Measurements from ENCODE around the gene NINL.

NINL gene

DNA sequence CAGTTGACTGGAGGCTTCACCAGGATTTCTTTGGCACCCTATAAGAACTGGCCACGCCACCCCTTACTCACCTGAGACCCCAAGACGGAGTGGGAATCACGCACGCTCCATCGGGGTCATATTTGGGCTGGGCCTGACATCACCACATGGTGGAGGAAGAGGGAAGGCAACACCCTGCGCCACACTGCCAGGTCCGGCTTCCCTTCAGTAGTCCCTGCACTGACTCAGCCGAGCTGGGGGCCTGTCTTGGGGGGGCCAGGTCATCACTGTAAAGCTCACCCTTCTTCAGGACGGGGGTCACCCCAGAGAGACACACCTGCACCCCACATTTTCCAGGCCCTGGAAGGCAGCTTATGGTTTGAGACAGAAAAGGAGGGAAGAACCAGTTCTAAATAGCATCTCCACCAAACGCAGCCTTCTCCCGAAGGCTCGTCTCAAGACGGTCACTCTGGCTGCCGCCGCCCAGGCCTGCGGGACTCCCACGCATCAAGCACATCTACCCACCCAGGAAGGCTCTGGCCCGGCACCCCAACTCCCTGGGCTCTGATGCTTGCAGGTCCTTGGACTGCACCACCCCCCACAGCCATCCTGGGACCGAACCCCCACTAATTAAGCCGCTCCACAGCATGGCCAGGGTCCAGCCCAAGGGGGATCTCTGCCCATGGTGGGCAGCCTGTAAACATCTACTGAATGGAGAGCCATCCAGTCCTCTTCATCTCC is 126.1 kb downstream of the NINL start:
- no peak overlapping the region for H3K4me3 ChIP-seq (ENCODE audit: low read depth, low read length)
- no peak for DNase-seq (ENCODE audit: low read depth)
- TF ChIP-seq, protein P1, sequence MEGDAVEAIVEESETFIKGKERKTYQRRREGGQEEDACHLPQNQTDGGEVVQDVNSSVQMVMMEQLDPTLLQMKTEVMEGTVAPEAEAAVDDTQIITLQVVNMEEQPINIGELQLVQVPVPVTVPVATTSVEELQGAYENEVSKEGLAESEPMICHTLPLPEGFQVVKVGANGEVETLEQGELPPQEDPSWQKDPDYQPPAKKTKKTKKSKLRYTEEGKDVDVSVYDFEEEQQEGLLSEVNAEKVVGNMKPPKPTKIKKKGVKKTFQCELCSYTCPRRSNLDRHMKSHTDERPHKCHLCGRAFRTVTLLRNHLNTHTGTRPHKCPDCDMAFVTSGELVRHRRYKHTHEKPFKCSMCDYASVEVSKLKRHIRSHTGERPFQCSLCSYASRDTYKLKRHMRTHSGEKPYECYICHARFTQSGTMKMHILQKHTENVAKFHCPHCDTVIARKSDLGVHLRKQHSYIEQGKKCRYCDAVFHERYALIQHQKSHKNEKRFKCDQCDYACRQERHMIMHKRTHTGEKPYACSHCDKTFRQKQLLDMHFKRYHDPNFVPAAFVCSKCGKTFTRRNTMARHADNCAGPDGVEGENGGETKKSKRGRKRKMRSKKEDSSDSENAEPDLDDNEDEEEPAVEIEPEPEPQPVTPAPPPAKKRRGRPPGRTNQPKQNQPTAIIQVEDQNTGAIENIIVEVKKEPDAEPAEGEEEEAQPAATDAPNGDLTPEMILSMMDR (IDR thresholded peaks at IDR 0.05; ENCODE audit: insufficient read depth, low read depth, low read length, missing control alignments): no peak

DNA sequence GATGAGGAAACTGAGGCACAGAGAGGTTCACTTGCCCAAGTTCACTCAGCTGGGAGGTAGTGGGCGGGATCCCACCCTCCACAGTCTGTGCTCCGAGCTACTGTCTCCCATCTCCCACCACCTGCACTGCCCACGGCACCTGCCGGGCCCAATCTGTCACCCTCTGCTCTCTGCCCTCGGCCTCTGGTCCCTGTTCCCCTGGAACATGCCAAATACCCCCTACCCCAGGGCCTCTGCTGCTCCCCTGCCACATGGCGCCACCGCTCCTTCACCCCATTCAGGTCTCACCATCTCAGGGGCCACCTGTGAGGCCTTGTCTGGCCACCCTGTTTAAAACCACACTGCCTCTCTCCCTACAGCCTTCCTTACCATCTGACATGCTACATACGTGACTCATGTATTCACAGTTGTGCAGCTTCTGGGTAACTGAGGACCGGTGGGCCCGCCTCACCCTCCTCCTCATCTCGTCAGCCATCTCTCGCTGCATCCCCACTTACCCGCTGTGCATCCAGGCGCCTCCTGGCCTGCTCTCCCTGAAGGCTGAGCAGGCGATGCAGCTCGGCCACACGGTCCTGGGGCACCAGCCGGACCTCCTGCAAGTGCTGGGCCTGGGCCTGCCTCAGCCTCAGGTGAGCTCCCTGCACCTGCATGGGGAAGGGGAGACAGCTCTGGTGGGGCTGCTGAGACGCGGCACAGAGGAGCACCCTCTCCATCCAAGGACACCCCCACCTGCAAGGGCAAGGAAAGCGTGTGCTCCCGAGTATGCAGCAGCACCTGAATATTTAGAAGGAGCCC is 127.2 kb downstream of the NINL start:
- H3K4me3 ChIP-seq (ENCODE audit: low read depth, low read length): no peak overlapping the region
- TF ChIP-seq, protein P1 (IDR thresholded peaks at IDR 0.05; ENCODE audit: insufficient read depth, low read depth, low read length, missing control alignments): no peak
- no peak for DNase-seq (ENCODE audit: low read depth)

DNA sequence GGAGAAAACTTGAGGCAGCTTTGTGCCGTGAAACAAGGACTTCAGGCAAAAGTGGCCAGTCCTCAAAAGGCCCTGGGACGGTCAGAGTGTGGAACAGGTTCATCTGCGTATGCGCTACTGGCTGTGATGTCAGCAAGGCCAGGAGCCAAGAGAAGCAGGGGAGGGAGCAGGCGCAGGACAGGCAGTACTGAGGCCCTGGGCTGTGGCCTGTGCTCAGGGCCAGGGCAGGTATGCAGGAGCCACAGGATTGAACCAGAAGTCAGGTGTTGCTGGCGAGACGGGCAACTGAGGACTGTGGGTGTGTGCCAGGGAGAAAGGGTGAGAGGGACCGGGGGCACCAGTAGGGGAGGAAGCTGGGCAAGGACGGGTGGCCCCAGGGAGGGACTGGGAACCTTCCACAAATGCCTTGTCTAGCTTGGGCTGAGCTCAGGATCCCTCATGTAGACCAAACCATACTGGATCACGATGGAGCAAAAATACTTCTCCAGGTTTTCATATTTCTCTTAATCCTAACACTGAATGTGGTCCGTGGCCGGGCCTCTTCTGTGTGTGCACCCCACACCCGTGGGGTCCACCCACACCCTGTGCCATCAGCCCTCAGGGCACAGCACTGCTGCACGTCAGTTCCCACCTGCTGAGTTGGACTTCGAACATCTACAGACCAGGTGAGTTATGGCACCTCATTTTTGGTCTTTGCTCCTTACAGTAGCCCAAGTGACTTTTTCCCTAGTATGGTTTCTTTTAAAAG is 131.0 kb downstream of the NINL start:
- no peak overlapping the region for H3K4me3 ChIP-seq (ENCODE audit: low read depth, low read length)
- no peak for DNase-seq (ENCODE audit: low read depth)
- TF ChIP-seq, protein P1 (IDR thresholded peaks at IDR 0.05; ENCODE audit: insufficient read depth, low read depth, low read length, missing control alignments): no peak

DNA sequence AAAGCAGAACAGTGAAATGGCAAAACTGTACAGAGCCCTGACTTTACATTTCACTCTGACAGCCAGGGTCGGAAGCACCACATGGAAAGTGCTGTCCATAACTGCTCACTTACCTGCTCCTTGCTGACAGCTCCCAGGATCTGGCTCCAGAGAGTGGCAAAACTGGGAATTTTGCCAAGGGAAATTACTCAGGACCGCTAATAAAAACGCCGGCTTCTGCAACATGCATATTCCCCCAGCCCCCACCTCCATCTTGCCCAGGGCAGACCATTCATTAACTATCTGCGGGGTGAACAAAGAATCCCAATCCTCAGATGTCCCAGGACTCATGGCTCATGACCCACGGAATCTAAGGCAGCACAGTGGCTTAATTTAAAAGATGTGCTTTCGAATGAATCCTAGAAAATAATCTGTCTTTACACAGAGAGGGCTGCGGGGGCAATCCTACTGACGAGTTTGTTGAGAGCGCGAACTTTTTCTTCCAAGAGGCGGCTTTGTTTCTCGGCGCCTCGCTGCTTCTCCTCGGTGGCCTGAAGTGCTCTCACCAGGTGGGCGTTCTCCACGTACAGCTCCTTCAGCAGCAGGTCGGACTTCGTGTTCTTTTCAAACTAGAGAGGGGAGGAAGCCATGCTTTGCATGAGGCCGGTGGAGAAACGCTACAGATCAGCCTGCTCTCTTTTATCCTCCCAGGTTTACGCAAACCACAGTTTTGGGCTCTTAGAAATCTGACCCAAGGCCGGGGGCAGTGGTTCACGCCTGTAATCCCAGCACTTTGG is 132.1 kb downstream of the NINL start:
- TF ChIP-seq, protein P1 (IDR thresholded peaks at IDR 0.05; ENCODE audit: insufficient read depth, low read depth, low read length, missing control alignments): no peak

DNA sequence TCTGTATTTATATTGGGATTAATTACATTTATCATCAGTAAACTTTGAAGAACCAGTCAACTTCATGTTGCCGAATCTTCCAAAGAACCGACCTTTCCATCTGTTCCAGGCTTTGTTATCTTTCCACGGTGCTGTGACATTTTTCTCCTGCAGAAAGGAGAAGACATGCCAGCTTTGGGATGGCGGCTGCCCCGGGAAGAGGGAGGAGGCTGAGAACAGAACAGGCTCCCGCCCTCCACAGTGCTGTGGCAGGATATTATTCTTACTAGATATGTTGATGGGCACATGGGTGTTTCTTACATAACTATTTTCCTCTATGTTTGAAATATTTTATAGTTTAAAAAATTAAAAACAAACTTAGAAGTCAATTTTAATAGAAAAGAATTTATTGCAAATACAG is 133.0 kb downstream of the NINL start:
- DNase-seq (ENCODE audit: low read depth): no peak
- no peak overlapping the region for H3K4me3 ChIP-seq (ENCODE audit: low read depth, low read length)
- TF ChIP-seq, protein P1 (IDR thresholded peaks at IDR 0.05; ENCODE audit: insufficient read depth, low read depth, low read length, missing control alignments): no peak

More for the DNA sequence above, 132.1 kb downstream of the NINL start:
- no peak for DNase-seq (ENCODE audit: low read depth)
- H3K4me3 ChIP-seq (ENCODE audit: low read depth, low read length): no peak overlapping the region

DNA sequence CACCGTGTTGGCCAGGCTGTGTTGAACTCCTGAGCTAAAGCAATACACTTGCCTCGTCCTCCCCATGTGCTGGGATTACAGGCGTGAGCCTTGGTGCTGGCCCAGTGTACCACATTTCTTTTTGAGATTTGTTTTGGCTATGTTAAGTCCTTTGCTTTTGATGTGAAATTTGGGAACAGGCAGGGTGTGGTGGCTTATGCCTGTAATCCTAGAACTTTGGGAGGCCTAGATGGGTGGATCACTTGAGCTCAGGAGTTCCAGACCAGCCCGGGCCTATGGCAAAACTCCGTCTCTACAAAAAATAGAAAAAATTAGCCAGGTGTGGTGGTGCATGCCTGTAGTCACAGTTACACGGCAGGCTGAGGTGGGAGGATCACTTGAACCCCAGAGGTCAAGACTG is 137.7 kb downstream of the NINL start:
- no peak overlapping the region for H3K4me3 ChIP-seq (ENCODE audit: low read depth, low read length)
- TF ChIP-seq, protein P1 (IDR thresholded peaks at IDR 0.05; ENCODE audit: insufficient read depth, low read depth, low read length, missing control alignments): no peak
- no peak for DNase-seq (ENCODE audit: low read depth)

Data from GM12865 (cell line).